ENCODE results near the gene MCEMP1.

MCEMP1 gene

GRCh38 chr19:7710616-7711015 is 33.7 kb downstream of the MCEMP1 start:
- H3K27ac ChIP-seq (ENCODE audit: low read depth, low read length): no peak overlapping the region
- H3K9ac ChIP-seq (ENCODE audit: low read length): no peak overlapping the region

GRCh38 chr19:7715671-7716070 is 38.8 kb downstream of the MCEMP1 start:
- Histone ChIP-seq H3K4me3 (ENCODE audit: low read depth, low read length) (no peak overlapping the region), H3K9me3 (ENCODE audit: control insufficient read depth, insufficient read depth, low read depth, low read length) (peaks cover 4% of the 10 kb centered on the region; the same call in 1 of the 2 replicates), H3K36me3 (ENCODE audit: control insufficient read depth, insufficient read depth, low read length) (no peaks in the 10 kb centered on the region), H3K9ac (ENCODE audit: low read length) (no peak overlapping the region), H3K4me1 (ENCODE audit: control insufficient read depth, insufficient read depth, low read length) (no peaks in the 10 kb centered on the region), H3K27ac (ENCODE audit: low read depth, low read length) (no peak overlapping the region), H3K27me3 (ENCODE audit: control insufficient read depth, insufficient read depth, low read length) (peaks cover 6% of the 10 kb centered on the region; the same call in 1 of the 2 replicates)

More at GRCh38 chr19:7710616-7711015, 33.7 kb downstream of the MCEMP1 start:
- no peak overlapping the region for H3K4me3 ChIP-seq (ENCODE audit: low read depth, low read length)
- no peaks in the 10 kb centered on the region for H3K36me3 ChIP-seq (ENCODE audit: control insufficient read depth, insufficient read depth, low read length)
- H3K27me3 ChIP-seq (ENCODE audit: control insufficient read depth, insufficient read depth, low read length): peaks cover 3% of the 10 kb centered on the region; the same call in 1 of the 2 replicates
- no peaks in the 10 kb centered on the region for H3K9me3 ChIP-seq (ENCODE audit: control insufficient read depth, insufficient read depth, low read depth, low read length)
- H3K4me1 ChIP-seq (ENCODE audit: control insufficient read depth, insufficient read depth, low read length): no peaks in the 10 kb centered on the region

GRCh38 chr19:7716762-7717161 is 39.9 kb downstream of the MCEMP1 start:
- H3K27ac ChIP-seq (ENCODE audit: low read depth, low read length): no peak overlapping the region
- no peaks in the 10 kb centered on the region for H3K4me1 ChIP-seq (ENCODE audit: control insufficient read depth, insufficient read depth, low read length)
- peaks cover 8% of the 10 kb centered on the region; the same call in 1 of the 2 replicates for H3K27me3 ChIP-seq (ENCODE audit: control insufficient read depth, insufficient read depth, low read length)
- no peak overlapping the region for H3K4me3 ChIP-seq (ENCODE audit: low read depth, low read length)
- H3K9ac ChIP-seq (ENCODE audit: low read length): no peak overlapping the region
- H3K9me3 ChIP-seq (ENCODE audit: control insufficient read depth, insufficient read depth, low read depth, low read length): peaks cover 4% of the 10 kb centered on the region; the same call in 1 of the 2 replicates
- H3K36me3 ChIP-seq (ENCODE audit: control insufficient read depth, insufficient read depth, low read length): no peaks in the 10 kb centered on the region

- no peaks in the 10 kb centered on the region for H3K36me3 ChIP-seq (ENCODE audit: control insufficient read depth, insufficient read depth, low read length)
- H3K4me3 ChIP-seq (ENCODE audit: low read depth, low read length): no peak overlapping the region
- no peak overlapping the region for H3K9ac ChIP-seq (ENCODE audit: low read length)
- H3K9me3 ChIP-seq (ENCODE audit: control insufficient read depth, insufficient read depth, low read depth, low read length): peaks cover 4% of the 10 kb centered on the region; the same call in 1 of the 2 replicates
- no peak overlapping the region for H3K27ac ChIP-seq (ENCODE audit: low read depth, low read length)
- no peaks in the 10 kb centered on the region for H3K4me1 ChIP-seq (ENCODE audit: control insufficient read depth, insufficient read depth, low read length)
- H3K27me3 ChIP-seq (ENCODE audit: control insufficient read depth, insufficient read depth, low read length): peaks cover 21% of the 10 kb centered on the region; the same call in 1 of the 2 replicates
Observed at GRCh38 chr19:7718668-7719067, 41.8 kb downstream of the MCEMP1 start.

GRCh38 chr19:7720351-7720750 is 43.5 kb downstream of the MCEMP1 start:
- no peaks in the 10 kb centered on the region for H3K36me3 ChIP-seq (ENCODE audit: control insufficient read depth, insufficient read depth, low read length)
- H3K27me3 ChIP-seq (ENCODE audit: control insufficient read depth, insufficient read depth, low read length): peaks cover 29% of the 10 kb centered on the region; the same call in 1 of the 2 replicates
- H3K4me1 ChIP-seq (ENCODE audit: control insufficient read depth, insufficient read depth, low read length): no peaks in the 10 kb centered on the region
- no peak overlapping the region for H3K4me3 ChIP-seq (ENCODE audit: low read depth, low read length)
- H3K9ac ChIP-seq (ENCODE audit: low read length): no peak overlapping the region
- H3K27ac ChIP-seq (ENCODE audit: low read depth, low read length): no peak overlapping the region
- H3K9me3 ChIP-seq (ENCODE audit: control insufficient read depth, insufficient read depth, low read depth, low read length): peaks cover 4% of the 10 kb centered on the region; the same call in 1 of the 2 replicates

GRCh38 chr19:7722231-7722651 is 45.4 kb downstream of the MCEMP1 start:
- Histone ChIP-seq H3K9me3 (ENCODE audit: control insufficient read depth, insufficient read depth, low read depth, low read length) (no peaks in the 10 kb centered on the region), H3K36me3 (ENCODE audit: control insufficient read depth, insufficient read depth, low read length) (no peaks in the 10 kb centered on the region), H3K9ac (ENCODE audit: low read length) (no peak overlapping the region), H3K4me3 (ENCODE audit: low read depth, low read length) (no peak overlapping the region), H3K4me1 (ENCODE audit: control insufficient read depth, insufficient read depth, low read length) (no peaks in the 10 kb centered on the region), H3K27ac (ENCODE audit: low read depth, low read length) (no peak overlapping the region), H3K27me3 (ENCODE audit: control insufficient read depth, insufficient read depth, low read length) (peaks cover 42% of the 10 kb centered on the region; the same call in 1 of the 2 replicates)

- Histone ChIP-seq H3K36me3 (ENCODE audit: control insufficient read depth, insufficient read depth, low read length) (no peaks in the 10 kb centered on the region), H3K4me1 (ENCODE audit: control insufficient read depth, insufficient read depth, low read length) (peaks cover 9% of the 10 kb centered on the region; the same call in 1 of the 2 replicates), H3K27me3 (ENCODE audit: control insufficient read depth, insufficient read depth, low read length) (peaks cover 70% of the 10 kb centered on the region), H3K9me3 (ENCODE audit: control insufficient read depth, insufficient read depth, low read depth, low read length) (no peaks in the 10 kb centered on the region), H3K4me3 (ENCODE audit: low read depth, low read length) (no peak overlapping the region), H3K27ac (ENCODE audit: low read depth, low read length) (no peak overlapping the region), H3K9ac (ENCODE audit: low read length) (no peak overlapping the region)
Observed at GRCh38 chr19:7725791-7726190, 48.9 kb downstream of the MCEMP1 start.

- H3K9me3 ChIP-seq (ENCODE audit: control insufficient read depth, insufficient read depth, low read depth, low read length): no peaks in the 10 kb centered on the region
- peaks cover 9% of the 10 kb centered on the region; the same call in 1 of the 2 replicates for H3K4me1 ChIP-seq (ENCODE audit: control insufficient read depth, insufficient read depth, low read length)
- H3K9ac ChIP-seq (ENCODE audit: low read length): no peak overlapping the region
- peaks cover 87% of the 10 kb centered on the region for H3K27me3 ChIP-seq (ENCODE audit: control insufficient read depth, insufficient read depth, low read length)
- no peaks in the 10 kb centered on the region for H3K36me3 ChIP-seq (ENCODE audit: control insufficient read depth, insufficient read depth, low read length)
- H3K4me3 ChIP-seq (ENCODE audit: low read depth, low read length): peak overlapping the region; percentile 58
- H3K27ac ChIP-seq (ENCODE audit: low read depth, low read length): no peak overlapping the region
Observed at GRCh38 chr19:7729211-7729610, 52.3 kb downstream of the MCEMP1 start.

Measured in HUES6 (cell line).